K562 (cell line): Measurements from ENCODE around the gene THRSP. TPM values are rescaled to one million over a fixed set of nuclear protein-coding genes. Genes with fewer than 3 reads are reported as not detected.

Experiments
- CBFA2T3 ChIP-seq: fragments of 450-650 bp; IDR thresholded peaks from 2 replicates; pipeline ENCODE4 v1.6.1; 2017
- CEBPG ChIP-seq, 3 experiments: fragments of 200-800 bp in 1 of 3; sonication (Bioruptor generic) in 1 of 3; sonication (generic) in 1 of 3; formaldehyde crosslinking in 1 of 3; IDR thresholded peaks in 2 of 3; conservative IDR thresholded peaks in 1 of 3; 2 replicates each; pipeline versions ENCODE4 v1.6.1 to v1.8.0; 2016 to 2022; ENCODE audit warnings: missing compliant biosample characterization in 2 of 3, missing genetic modification characterization in 2 of 3, mild to moderate bottlenecking in 1 of 3, missing genetic modification reagents in 1 of 3
- CHCHD3 ChIP-seq: fragments of 250-450 bp; sonication (Bioruptor Pico); IDR thresholded peaks from 2 replicates; pipeline ENCODE4 v2.1.2; 2022; ENCODE audit warnings: mild to moderate bottlenecking
- ELF1 ChIP-seq: fragments of 200-800 bp; sonication (Bioruptor generic); IDR thresholded peaks from 2 replicates; pipeline ENCODE4 v1.6.1; 2016; ENCODE audit warnings: missing genetic modification characterization, missing compliant biosample characterization
- EP300 ChIP-seq: IDR thresholded peaks from 2 replicates; pipeline ENCODE4 v1.6.1; 2012; ENCODE audit warnings: low read length, improper control_type of control experiment
- ESRRA ChIP-seq: fragments of 450-650 bp; IDR thresholded peaks from 2 replicates; pipeline ENCODE4 v1.6.1; 2014; ENCODE audit warnings: low read depth, mild to moderate bottlenecking, moderate library complexity, borderline replicate concordance
- GABPB1 ChIP-seq: sonication (generic); formaldehyde crosslinking; IDR thresholded peaks from 2 replicates; pipeline ENCODE4 v1.8.0; 2022; ENCODE audit warnings: mild to moderate bottlenecking, missing genetic modification reagents
- HCFC1 ChIP-seq: IDR thresholded peaks from 2 replicates; pipeline ENCODE4 v1.6.1; 2012; ENCODE audit warnings: low read depth, low read length, improper control_type of control experiment
- HDAC1 ChIP-seq, 2 experiments: fragments of 450-650 bp; IDR thresholded peaks; 2 replicates each; pipeline ENCODE4 v1.6.1; 2016 to 2017; ENCODE audit warnings: inconsistent platforms in 1 of 2, mild to moderate bottlenecking in 1 of 2, moderate library complexity in 1 of 2
- MCM3 ChIP-seq: fragments of 450-650 bp; IDR thresholded peaks from 2 replicates; pipeline ENCODE4 v1.6.1; 2016
- MYC ChIP-seq, 2 experiments: fragments of 250-450 bp in 1 of 2; sonication (Bioruptor Pico) in 1 of 2; IDR thresholded peaks; 2 replicates each; pipeline versions ENCODE4 v1.5.1 to v1.6.1; 2012 to 2021; ENCODE audit warnings: low read depth in 2 of 2, borderline replicate concordance in 1 of 2, improper control_type of control experiment in 1 of 2, low read length in 1 of 2, mild to moderate bottlenecking in 1 of 2, moderate library complexity in 1 of 2
- NCOA1 ChIP-seq: fragments of 450-650 bp; IDR thresholded peaks from 2 replicates; pipeline ENCODE4 v1.6.1; 2016; ENCODE audit warnings: low read depth
- NCOR1 ChIP-seq: fragments of 450-650 bp; IDR thresholded peaks from 2 replicates; pipeline ENCODE4 v1.6.1; 2016; ENCODE audit warnings: mild to moderate bottlenecking, moderate library complexity
- PCBP2 ChIP-seq: fragments of 200-400 bp; formaldehyde crosslinking; IDR thresholded peaks from 2 replicates; pipeline ENCODE4 v1.6.1; 2018; ENCODE audit warnings: low read length, low read depth, mild to moderate bottlenecking, moderate library complexity; ENCODE audit not compliant: poor library complexity, severe bottlenecking
- RAD21 ChIP-seq, 2 experiments: fragments of 250-450 bp in 1 of 2; fragments of 450-650 bp in 1 of 2; sonication (Bioruptor Pico) in 1 of 2; formaldehyde crosslinking in 1 of 2; IDR thresholded peaks in 1 of 2; conservative IDR thresholded peaks in 1 of 2; 2 replicates each; pipeline versions ENCODE4 v1.4.0 to v1.8.0; 2020 to 2022; ENCODE audit warnings: mild to moderate bottlenecking in 2 of 2, moderate library complexity in 1 of 2
- SMAD1 ChIP-seq: fragments of 150-350 bp; IDR thresholded peaks from 2 replicates; pipeline ENCODE4 v1.6.1; 2014; ENCODE audit warnings: low read length, low read depth; ENCODE audit not compliant: partially characterized antibody
- SMAD4 ChIP-seq: fragments of 250-450 bp; sonication (Bioruptor Pico); conservative IDR thresholded peaks from 2 replicates; pipeline ENCODE4 v1.8.0; 2021; ENCODE audit warnings: inconsistent platforms, mild to moderate bottlenecking, moderate library complexity
- SMARCA4 ChIP-seq: fragments of 450-650 bp; IDR thresholded peaks from 2 replicates; pipeline ENCODE4 v1.6.1; 2016
- SMARCE1 ChIP-seq: fragments of 450-650 bp; IDR thresholded peaks from 2 replicates; pipeline ENCODE4 v1.7.1; 2016; ENCODE audit warnings: mild to moderate bottlenecking
- TAL1 ChIP-seq: fragments of 450-650 bp; IDR thresholded peaks from 2 replicates; pipeline ENCODE4 v1.6.1; 2016; ENCODE audit warnings: mild to moderate bottlenecking
- ZEB2 ChIP-seq: fragments of 450-650 bp; IDR thresholded peaks from 2 replicates; pipeline ENCODE4 v1.6.1; 2016
- ZFP30 ChIP-seq: fragments of 250-450 bp; sonication (Bioruptor Pico); IDR thresholded peaks from 2 replicates; pipeline ENCODE4 v1.8.0; 2022; ENCODE audit warnings: moderate library complexity, mild to moderate bottlenecking, inconsistent platforms, borderline replicate concordance
- ZNF146 ChIP-seq: IDR thresholded peaks from one replicate; pipeline ENCODE4 v1.6.1; 2018; ENCODE audit warnings: missing compliant biosample characterization; ENCODE audit not compliant: unreplicated experiment
- ZNF589 ChIP-seq: fragments of 200-800 bp; sonication (Bioruptor generic); IDR thresholded peaks from 2 replicates; pipeline ENCODE4 v1.6.1; 2016; ENCODE audit warnings: low read depth, missing genetic modification characterization, missing compliant biosample characterization
- polyA plus RNA-seq, 8 experiments: library from polyadenylated mRNA; depleted of rRNA in 4 of 8; stranded (reverse) in 5 of 8; unstranded in 3 of 8; fragments of >200 nt; fragmentation: Nextera tagmentation in 2 of 8; fragmentation: Illumina TruSeq in 1 of 8; extraction: Ambion mirVana in 2 of 8; extraction: Trizol in 1 of 8; gene quantifications; 2 replicates each; pipeline versions ENCODE4 v1.2.1 to v1.2.3, GENCODE V29; 2011 to 2014; ENCODE audit warnings: inconsistent platforms in 1 of 8, missing spikeins in 1 of 8
- total RNA-seq, 7 experiments: library from RNA; depleted of rRNA in 6 of 7; stranded (reverse); fragments of >200 nt in 6 of 7; fragmentation: Illumina TruSeq in 2 of 7; extraction: Trizol in 2 of 7; gene quantifications; 2 replicates each; pipeline versions ENCODE4 v1.2.1 to v1.2.3, GENCODE V29; 2011 to 2021; ENCODE audit warnings: low replicate concordance in 1 of 7
- TF ChIP-seq, protein P1 (sequence below), 2 experiments: IDR thresholded peaks; 2 replicates each; pipeline ENCODE4 v1.6.1; 2011; ENCODE audit warnings: borderline replicate concordance in 1 of 2, control low read depth in 1 of 2, low read depth in 1 of 2, low read length in 1 of 2, mild to moderate bottlenecking in 1 of 2, mixed read lengths in 1 of 2, moderate library complexity in 1 of 2; ENCODE audit not compliant: insufficient read depth in 1 of 2, insufficient read length in 1 of 2, poor library complexity in 1 of 2, severe bottlenecking in 1 of 2; ENCODE audit errors: extremely low read depth in 1 of 2
- TF ChIP-seq, protein P2 (sequence below): fragments of 250-450 bp; sonication (Bioruptor Pico); IDR thresholded peaks from 2 replicates; pipeline ENCODE4 v1.8.0; 2022; ENCODE audit warnings: moderate library complexity, mild to moderate bottlenecking, inconsistent platforms

Gene THRSP
- total and polyA plus RNA-seq, 9 of the 15 experiments (the other 6 are each of a cell fraction or from before 2014, with no cell fraction given) = 0.23 to 0.56 (median 0.31) TPM; not detected in 2

GRCh38 chr11:78080818-78081495 lies 17.3 kb downstream of the THRSP start (continued):
- TF ChIP-seq TAL1 = peak; percentile 39; the same call in 1 of the 2 replicates
- TF ChIP-seq ZEB2 = peak; percentile 87
- TF ChIP-seq MYC (IDR thresholded peaks at IDR 0.05; ENCODE audit: low read depth, low read length) = 0 out of 2 replicates have a peak, but pooled peaks have one; percentile 31
- TF ChIP-seq MYC (CRISPR knock-in tag; IDR thresholded peaks at IDR 0.05; ENCODE audit: borderline replicate concordance, low read depth) = no peak
- peak; percentile 69; the same call in 1 of the 2 replicates for TF ChIP-seq ESRRA
- peak; percentile 55 for TF ChIP-seq GABPB1 (CRISPR knock-in tag)
- TF ChIP-seq, protein P1, sequence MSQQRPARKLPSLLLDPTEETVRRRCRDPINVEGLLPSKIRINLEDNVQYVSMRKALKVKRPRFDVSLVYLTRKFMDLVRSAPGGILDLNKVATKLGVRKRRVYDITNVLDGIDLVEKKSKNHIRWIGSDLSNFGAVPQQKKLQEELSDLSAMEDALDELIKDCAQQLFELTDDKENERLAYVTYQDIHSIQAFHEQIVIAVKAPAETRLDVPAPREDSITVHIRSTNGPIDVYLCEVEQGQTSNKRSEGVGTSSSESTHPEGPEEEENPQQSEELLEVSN (IDR thresholded peaks at IDR 0.05; ENCODE audit: borderline replicate concordance in 1 of 2, extremely low read depth in 1 of 2, insufficient read depth in 1 of 2, insufficient read length in 1 of 2, low read depth in 1 of 2, low read length in 1 of 2, poor library complexity in 1 of 2, severe bottlenecking in 1 of 2) = peak in 1 of 2 experiments; percentile 33
- TF ChIP-seq ZNF146 (CRISPR knock-in tag) = no peak
- no peak for TF ChIP-seq MCM3
- TF ChIP-seq CEBPG (CRISPR knock-in tag; IDR thresholded peaks at IDR 0.05) = no peak
- peak in 1 of 2 experiments; percentile 54; a peak in 1 of 4 replicates for TF ChIP-seq CEBPG (tag; conservative IDR thresholded peaks at IDR 0.05 in 1 of 2, IDR thresholded peaks at IDR 0.05 in 1 of 2)
- peak; percentile 63 for TF ChIP-seq CBFA2T3
- TF ChIP-seq HDAC1 (IDR thresholded peaks at IDR 0.05) = peak; percentile 17 to 48; a peak in 2 of 4 replicates
- peak; percentile 70 for TF ChIP-seq SMARCA4
- TF ChIP-seq, protein P2, sequence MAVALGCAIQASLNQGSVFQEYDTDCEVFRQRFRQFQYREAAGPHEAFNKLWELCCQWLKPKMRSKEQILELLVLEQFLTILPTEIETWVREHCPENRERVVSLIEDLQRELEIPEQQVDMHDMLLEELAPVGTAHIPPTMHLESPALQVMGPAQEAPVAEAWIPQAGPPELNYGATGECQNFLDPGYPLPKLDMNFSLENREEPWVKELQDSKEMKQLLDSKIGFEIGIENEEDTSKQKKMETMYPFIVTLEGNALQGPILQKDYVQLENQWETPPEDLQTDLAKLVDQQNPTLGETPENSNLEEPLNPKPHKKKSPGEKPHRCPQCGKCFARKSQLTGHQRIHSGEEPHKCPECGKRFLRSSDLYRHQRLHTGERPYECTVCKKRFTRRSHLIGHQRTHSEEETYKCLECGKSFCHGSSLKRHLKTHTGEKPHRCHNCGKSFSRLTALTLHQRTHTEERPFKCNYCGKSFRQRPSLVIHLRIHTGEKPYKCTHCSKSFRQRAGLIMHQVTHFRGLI = 0 out of 2 replicates have a peak, but pooled peaks have one; percentile 57
- TF ChIP-seq NCOA1 = 0 out of 2 replicates have a peak, but pooled peaks have one; percentile 17
- TF ChIP-seq EP300 = peak; percentile 82
- TF ChIP-seq SMARCE1 = peak; percentile 70; the same call in 1 of the 2 replicates
- TF ChIP-seq SMAD1 = no peak
- no peak for TF ChIP-seq ZNF589 (CRISPR knock-in tag)
- 0 out of 4 replicates have a peak, but pooled peaks of 1 of the 2 experiments have one; percentile 6 for TF ChIP-seq RAD21 (CRISPR knock-in tag; conservative IDR thresholded peaks at IDR 0.05 in 1 of 2, IDR thresholded peaks at IDR 0.05 in 1 of 2)
- no peak for TF ChIP-seq ZFP30
- TF ChIP-seq HCFC1 = no peak
- TF ChIP-seq ELF1 = peak; percentile 76
- TF ChIP-seq SMAD4 (CRISPR knock-in tag) = peak; percentile 85
- peak; percentile 41 for TF ChIP-seq NCOR1
- TF ChIP-seq PCBP2 = no peak
- TF ChIP-seq CHCHD3 (CRISPR knock-in tag) = peak; percentile 54; the same call in 1 of the 2 replicates
